HFF-Myc (cell line): Measurements from ENCODE around the gene SLC35E4.

Source experiments
- DNase-seq: peaks from one replicate; pipeline ENCODE4 v3.0.0-alpha.2; 2011; ENCODE audit warnings: low read depth; ENCODE audit errors: extremely low read depth
- H3K4me3 ChIP-seq: replicated peaks from 2 replicates; pipeline ENCODE4 v1.5.1; 2011; ENCODE audit warnings: low read depth, mild to moderate bottlenecking, control low read depth, low read length
- CTCF ChIP-seq: IDR thresholded peaks from 2 replicates; pipeline ENCODE4 v1.5.1; 2012; ENCODE audit warnings: mild to moderate bottlenecking, low read depth, low read length, control low read depth; ENCODE audit errors: missing control alignments

Gene SLC35E4

DNA sequence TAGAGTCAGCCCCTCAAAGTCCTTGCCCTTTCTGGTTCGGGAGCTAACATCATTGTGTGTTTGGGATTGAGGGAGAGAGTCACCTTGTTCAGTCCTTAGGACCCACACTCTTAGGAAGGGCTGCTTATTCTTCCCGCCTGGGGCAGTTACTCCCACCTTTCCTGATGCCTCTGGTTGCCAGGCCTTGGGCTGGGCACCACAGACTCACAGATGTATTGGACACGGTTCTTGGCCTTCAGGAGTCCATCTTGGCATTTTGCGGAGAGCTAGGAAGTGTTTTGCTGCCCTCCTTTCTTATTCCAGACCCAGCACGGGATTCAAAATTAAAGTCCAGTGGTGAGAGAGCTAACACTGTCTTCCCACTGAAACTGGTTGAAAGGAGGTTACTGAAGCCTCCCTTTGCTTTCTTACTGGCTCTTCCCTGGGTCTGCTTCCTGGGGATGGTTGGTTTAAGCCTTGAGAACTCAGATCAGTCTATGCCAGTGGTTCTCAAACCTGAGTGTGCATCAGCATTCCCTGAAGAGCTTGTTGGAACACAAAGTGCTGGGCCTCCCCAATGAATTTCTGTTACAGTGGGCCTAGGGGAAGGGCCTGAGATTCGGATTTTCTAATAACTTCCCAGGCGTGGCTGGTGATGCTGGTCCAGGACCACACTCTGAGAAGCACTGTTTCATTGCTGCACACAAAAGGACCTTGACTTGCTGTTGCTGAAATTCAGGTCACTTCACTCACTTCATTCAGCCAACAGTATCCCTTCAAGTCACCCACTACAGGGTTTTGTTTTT lies 60.5 kb downstream of the SLC35E4 start:
- no peak for DNase-seq
- no peak overlapping the region for H3K4me3 ChIP-seq
- no peak for TF ChIP-seq CTCF
